IMR-90 (cell line): Measurements from ENCODE around the gene FBLN1. TPM values are rescaled to one million over a fixed set of nuclear protein-coding genes. Genes with fewer than 3 reads are reported as not detected.

Experiments used
- ATAC-seq: fragments of 200-7000 bp; cut with Tn5 transposase; 2 replicates; pipeline ENCODE4 v1.9.1; 2020; ENCODE audit warnings: low read depth, mild to moderate bottlenecking, moderate library complexity
- BruUV-seq: library from RNA; stranded (reverse); fragments of 400-500 nt; replicated peaks from 2 replicates; lab custom pipeline; 2021; lab: Mats Ljungman, UMichigan
- CTCF ChIA-PET: fragments of 300-600 bp; formaldehyde crosslinking; extraction: SDS; loops from one replicate; lab custom pipeline; 2021; ENCODE audit warnings: antibody characterized with exemption; lab: Yijun Ruan, JAX
- POLR2A ChIA-PET: fragments of 300-600 bp; sonication (Branson Sonifier 250); formaldehyde crosslinking; loops from one replicate; lab custom pipeline; 2022; ENCODE audit warnings: antibody characterized with exemption; ENCODE audit not compliant: unreplicated experiment; lab: Charles Lee
- DNase-seq: peaks from one replicate; pipeline ENCODE4 v3.0.0; 2013
- H2AFZ ChIP-seq: replicated peaks from 2 replicates; pipeline ENCODE3; 2013; ENCODE audit warnings: low read length, mild to moderate bottlenecking; ENCODE audit not compliant: poor library complexity
- H2AK5ac ChIP-seq: 2 replicates; pipeline ENCODE4 v1.6.1; 2013; ENCODE audit warnings: low read depth, low read length, inconsistent platforms
- H2AK9ac ChIP-seq: replicated peaks from 2 replicates; pipeline ENCODE3; 2013; ENCODE audit warnings: mild to moderate bottlenecking, low read depth, low read length, moderate library complexity; ENCODE audit not compliant: poor library complexity
- H2BK120ac ChIP-seq: 2 replicates; pipeline ENCODE4 v1.6.1; 2013; ENCODE audit warnings: low read depth, low read length, inconsistent platforms
- H2BK15ac ChIP-seq: 3 replicates; pipeline ENCODE4 v1.6.1; 2013; ENCODE audit warnings: low read depth, low read length, inconsistent platforms
- H2BK20ac ChIP-seq: 2 replicates; pipeline ENCODE4 v1.6.1; 2013; ENCODE audit warnings: low read depth, mild to moderate bottlenecking, inconsistent platforms, low read length, moderate library complexity
- H2BK5ac ChIP-seq: 2 replicates; pipeline ENCODE4 v1.6.1; 2013; ENCODE audit warnings: mild to moderate bottlenecking, low read depth, low read length, inconsistent platforms; ENCODE audit not compliant: poor library complexity, severe bottlenecking
- H3K14ac ChIP-seq: replicated peaks from 2 replicates; pipeline ENCODE4 v1.6.1; 2013; ENCODE audit warnings: low read depth, low read length, inconsistent platforms
- H3K18ac ChIP-seq: 2 replicates; pipeline ENCODE4 v1.6.1; 2013; ENCODE audit warnings: low read depth, low read length, control low read depth
- H3K23ac ChIP-seq: 2 replicates; pipeline ENCODE4 v1.6.1; 2013; ENCODE audit warnings: low read depth, low read length, inconsistent platforms
- H3K27ac ChIP-seq: 2 replicates; pipeline ENCODE4 v1.5.1; 2013; ENCODE audit warnings: mild to moderate bottlenecking, control low read depth, low read length; ENCODE audit not compliant: insufficient read depth
- H3K27me3 ChIP-seq: 2 replicates; pipeline ENCODE4 v1.6.1; 2013; ENCODE audit warnings: low read length; ENCODE audit not compliant: control insufficient read depth, insufficient read depth
- H3K36me3 ChIP-seq: 2 replicates; pipeline ENCODE4 v1.6.1; 2013; ENCODE audit warnings: low read length, mixed read lengths; ENCODE audit not compliant: control insufficient read depth, insufficient read depth
- H3K4ac ChIP-seq: 2 replicates; pipeline ENCODE4 v1.6.1; 2013; ENCODE audit warnings: low read depth, low read length, inconsistent platforms
- H3K4me1 ChIP-seq: 2 replicates; pipeline ENCODE4 v1.6.1; 2013; ENCODE audit warnings: low read length, mixed read lengths; ENCODE audit not compliant: control insufficient read depth, insufficient read depth
- H3K4me2 ChIP-seq: 2 replicates; pipeline ENCODE4 v1.6.1; 2013; ENCODE audit warnings: low read depth, mild to moderate bottlenecking, control low read depth, low read length, moderate library complexity
- H3K4me3 ChIP-seq: 2 replicates; pipeline ENCODE4 v1.5.1; 2013; ENCODE audit warnings: low read depth, mild to moderate bottlenecking, control low read depth, low read length, moderate library complexity; ENCODE audit not compliant: insufficient read depth
- H3K56ac ChIP-seq: 2 replicates; pipeline ENCODE4 v1.6.1; 2013; ENCODE audit warnings: low read length, inconsistent platforms; ENCODE audit not compliant: insufficient read depth; ENCODE audit errors: extremely low read depth
- H3K79me1 ChIP-seq, 2 experiments: 2 replicates each; pipeline ENCODE4 v1.6.1; 2013; ENCODE audit warnings: low read length in 2 of 2, inconsistent platforms in 1 of 2, low read depth in 1 of 2
- H3K9ac ChIP-seq: 2 replicates; pipeline ENCODE4 v1.6.1; 2013; ENCODE audit warnings: low read depth, low read length, control low read depth
- H3K9me1 ChIP-seq: 2 replicates; pipeline ENCODE4 v1.6.1; 2013; ENCODE audit warnings: low read length, inconsistent platforms; ENCODE audit not compliant: insufficient read depth
- H3K9me3 ChIP-seq: 2 replicates; pipeline ENCODE4 v1.6.1; 2013; ENCODE audit warnings: low read length; ENCODE audit not compliant: control insufficient read depth, insufficient read depth
- H4K20me1 ChIP-seq: 2 replicates; pipeline ENCODE4 v1.6.1; 2013; ENCODE audit warnings: low read length, inconsistent platforms; ENCODE audit not compliant: insufficient read depth
- H4K5ac ChIP-seq: 2 replicates; pipeline ENCODE4 v1.6.1; 2013; ENCODE audit warnings: mild to moderate bottlenecking, low read depth, low read length, control low read depth
- H4K8ac ChIP-seq, 2 experiments: 2 replicates each; pipeline ENCODE4 v1.6.1; 2013; ENCODE audit warnings: low read depth in 2 of 2, low read length in 2 of 2, control low read depth in 1 of 2, inconsistent platforms in 1 of 2
- H4K91ac ChIP-seq: 2 replicates; pipeline ENCODE4 v1.6.1; 2013; ENCODE audit warnings: low read depth, low read length, inconsistent platforms; ENCODE audit not compliant: insufficient read depth
- BHLHE40 ChIP-seq: fragments of 150-350 bp; IDR thresholded peaks from 2 replicates; pipeline ENCODE4 v1.6.1; 2016; ENCODE audit warnings: mild to moderate bottlenecking, low read depth, low read length
- CEBPB ChIP-seq: IDR thresholded peaks from 2 replicates; pipeline ENCODE4 v1.6.1; 2012; ENCODE audit warnings: low read depth, low read length, improper control_type of control experiment
- CHD1 ChIP-seq: IDR thresholded peaks from 2 replicates; pipeline ENCODE4 v1.6.1; 2012; ENCODE audit warnings: low read depth, low read length, improper control_type of control experiment
- FOS ChIP-seq: fragments of 150-350 bp; IDR thresholded peaks from 2 replicates; pipeline ENCODE4 v1.6.1; 2016; ENCODE audit warnings: low read depth, low read length
- MAFK ChIP-seq: IDR thresholded peaks from 2 replicates; pipeline ENCODE4 v1.6.1; 2012; ENCODE audit warnings: low read depth, low read length, improper control_type of control experiment
- MAZ ChIP-seq: IDR thresholded peaks from 2 replicates; pipeline ENCODE4 v1.6.1; 2012; ENCODE audit warnings: low read depth, mild to moderate bottlenecking, low read length, improper control_type of control experiment, moderate library complexity, borderline replicate concordance
- MXI1 ChIP-seq: IDR thresholded peaks from 2 replicates; pipeline ENCODE4 v1.6.1; 2012; ENCODE audit warnings: low read depth, mild to moderate bottlenecking, low read length, moderate library complexity, borderline replicate concordance
- NFE2L2 ChIP-seq: fragments of 150-350 bp; IDR thresholded peaks from 2 replicates; pipeline ENCODE4 v1.6.1; 2016; ENCODE audit warnings: low read depth, mild to moderate bottlenecking, low read length
- POLR2A ChIP-seq: IDR thresholded peaks from 2 replicates; pipeline ENCODE4 v1.6.1; 2012; ENCODE audit warnings: mild to moderate bottlenecking, low read depth, low read length
- RAD21 ChIP-seq: IDR thresholded peaks from 2 replicates; pipeline ENCODE4 v1.6.1; 2012; ENCODE audit warnings: low read length, improper control_type of control experiment
- RCOR1 ChIP-seq: IDR thresholded peaks from 2 replicates; pipeline ENCODE4 v1.6.1; 2012; ENCODE audit warnings: mild to moderate bottlenecking, low read length, improper control_type of control experiment; ENCODE audit not compliant: insufficient replicate concordance
- RFX5 ChIP-seq: IDR thresholded peaks from 2 replicates; pipeline ENCODE4 v1.8.0; 2012; ENCODE audit warnings: low read depth, mild to moderate bottlenecking, low read length, moderate library complexity
- SMC3 ChIP-seq: fragments of 150-350 bp; IDR thresholded peaks from 2 replicates; pipeline ENCODE4 v1.6.1; 2016; ENCODE audit warnings: low read depth, mild to moderate bottlenecking, antibody characterized with exemption, low read length, moderate library complexity
- whole genome bisulfite sequencing, 2 experiments: methylation state at CpG; one replicate each; pipeline versions ENCODE4 v1.1.5 to v1.1.7; 2013; ENCODE audit warnings: missing lambda C conversion rate in 2 of 2; ENCODE audit not compliant: insufficient read length in 1 of 2; ENCODE audit errors: extremely low coverage in 2 of 2; 5-methylcytosine and 5-hydroxymethylcytosine counted together
- dilution Hi-C: fragments of 300-500 bp; cut with HindIII; formaldehyde crosslinking; loops from one replicate; pipeline ENCODE4 v1.14.3; 2018; ENCODE audit warnings: low sequenced_read_pairs; ENCODE audit not compliant: unreplicated experiment
- in situ Hi-C: fragments of 300-500 bp; cut with MboI; formaldehyde crosslinking; loops from 3 replicates; pipeline ENCODE4 v1.14.3; 2019; ENCODE audit warnings: low sequenced_read_pairs, inconsistent platforms, mixed read lengths
- intact Hi-C: fragments of 100-400 bp; cut with micrococcal nuclease; formaldehyde crosslinking; loops from 2 replicates; pipeline ENCODE4 v1.10.0; 2022
- polyA plus RNA-seq, 3 experiments: library from polyadenylated mRNA; depleted of rRNA; stranded (reverse); fragments of >200 nt; gene quantifications; 2 replicates each; pipeline ENCODE4 v1.2.3, GENCODE V29; 2012; ENCODE audit warnings: low replicate concordance in 1 of 3
- total RNA-seq: library from RNA; depleted of rRNA; stranded (reverse); fragments of >200 nt; gene quantifications from 2 replicates; pipeline ENCODE4 v1.2.3, GENCODE V29; 2012
- TF ChIP-seq, protein P1 (sequence below): fragments of 150-350 bp; IDR thresholded peaks from 2 replicates; pipeline ENCODE4 v1.6.1; 2017; ENCODE audit warnings: mild to moderate bottlenecking, antibody characterized with exemption, low read length, low read depth
- TF ChIP-seq, protein P2 (sequence below): fragments of 150-350 bp; IDR thresholded peaks from 2 replicates; pipeline ENCODE4 v1.6.1; 2016; ENCODE audit warnings: low read depth, mild to moderate bottlenecking, low read length, moderate library complexity, borderline replicate concordance
- TF ChIP-seq, protein P3 (sequence below): conservative IDR thresholded peaks from 2 replicates; pipeline ENCODE4 v1.5.1; 2012; ENCODE audit warnings: mild to moderate bottlenecking, low read depth, low read length, improper control_type of control experiment

The FBLN1 gene
- total and polyA plus RNA-seq, 2 of the 4 experiments (the other 2 are of a cell fraction), result 11.3 to 87.9 TPM

DNA sequence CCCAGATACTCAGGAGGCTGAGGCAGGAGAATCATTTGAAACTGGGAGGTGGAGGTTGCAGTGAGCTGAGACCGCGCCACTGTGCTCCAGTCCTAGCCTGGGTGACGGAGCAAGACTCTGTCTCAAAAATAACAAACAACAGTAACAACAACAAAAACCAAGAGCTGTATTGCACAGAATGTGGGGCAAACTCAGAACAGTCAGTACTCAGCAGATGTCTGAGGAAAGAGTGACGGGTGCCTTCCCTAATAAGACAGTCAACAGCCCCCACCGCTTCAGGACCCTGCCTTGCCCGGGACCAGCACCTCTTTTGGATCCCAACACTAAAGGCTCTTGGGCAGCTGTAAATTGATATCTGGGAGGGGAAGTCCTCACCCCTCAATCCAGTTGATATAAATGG, 48.9 kb upstream of the FBLN1 start:
- Histone ChIP-seq H2BK20ac (peak overlapping the region; percentile 95), H2BK15ac (peak overlapping the region; percentile 83; the same call in 1 of the 3 replicates), H3K23ac (no peak overlapping the region), H3K79me1 (no peaks in the 10 kb centered on the region), H3K27ac (no peak overlapping the region; the same call in 1 of the 2 replicates), H3K4ac (peak overlapping the region; percentile 85), H3K9me1 (peaks cover 34% of the 10 kb centered on the region), H2AK9ac (peak overlapping the region; percentile 56), H4K20me1 (no peaks in the 10 kb centered on the region), H4K91ac (peak overlapping the region; percentile 56), H3K9me3 (no peaks in the 10 kb centered on the region), H2BK5ac (no peak overlapping the region), H3K14ac (peak overlapping the region; percentile 37), H3K4me1 (peaks cover 35% of the 10 kb centered on the region), H3K56ac (no peak overlapping the region), H3K9ac (no peak overlapping the region), H2BK120ac (peak overlapping the region; percentile 94), H3K4me3 (no peak overlapping the region), H2AK5ac (peak overlapping the region; percentile 74; the same call in 1 of the 2 replicates), H4K5ac (peak overlapping the region; percentile 57; the same call in 1 of the 2 replicates), H2AFZ (no peak overlapping the region), H3K36me3 (no peaks in the 10 kb centered on the region), H3K27me3 (no peaks in the 10 kb centered on the region), H3K4me2 (no peak overlapping the region), H3K18ac (peak overlapping the region; percentile 30; the same call in 1 of the 2 replicates), H4K8ac (peak overlapping the region in 1 of 2 experiments; percentile 38; a peak in 1 of 4 replicates)
- ChIA-PET POLR2A (no interaction called here), CTCF (no interaction called here)
- no peak for DNase-seq
- no peak for TF ChIP-seq RCOR1
- no peak for TF ChIP-seq FOS
- no peak for TF ChIP-seq CHD1
- TF ChIP-seq MAFK, result no peak
- TF ChIP-seq RAD21, result no peak
- TF ChIP-seq MXI1, result no peak
- TF ChIP-seq, protein P1, sequence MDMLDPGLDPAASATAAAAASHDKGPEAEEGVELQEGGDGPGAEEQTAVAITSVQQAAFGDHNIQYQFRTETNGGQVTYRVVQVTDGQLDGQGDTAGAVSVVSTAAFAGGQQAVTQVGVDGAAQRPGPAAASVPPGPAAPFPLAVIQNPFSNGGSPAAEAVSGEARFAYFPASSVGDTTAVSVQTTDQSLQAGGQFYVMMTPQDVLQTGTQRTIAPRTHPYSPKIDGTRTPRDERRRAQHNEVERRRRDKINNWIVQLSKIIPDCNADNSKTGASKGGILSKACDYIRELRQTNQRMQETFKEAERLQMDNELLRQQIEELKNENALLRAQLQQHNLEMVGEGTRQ, result no peak
- no peak for TF ChIP-seq BHLHE40
- no peak for TF ChIP-seq MAZ
- TF ChIP-seq POLR2A, result no peak
- TF ChIP-seq, protein P2, sequence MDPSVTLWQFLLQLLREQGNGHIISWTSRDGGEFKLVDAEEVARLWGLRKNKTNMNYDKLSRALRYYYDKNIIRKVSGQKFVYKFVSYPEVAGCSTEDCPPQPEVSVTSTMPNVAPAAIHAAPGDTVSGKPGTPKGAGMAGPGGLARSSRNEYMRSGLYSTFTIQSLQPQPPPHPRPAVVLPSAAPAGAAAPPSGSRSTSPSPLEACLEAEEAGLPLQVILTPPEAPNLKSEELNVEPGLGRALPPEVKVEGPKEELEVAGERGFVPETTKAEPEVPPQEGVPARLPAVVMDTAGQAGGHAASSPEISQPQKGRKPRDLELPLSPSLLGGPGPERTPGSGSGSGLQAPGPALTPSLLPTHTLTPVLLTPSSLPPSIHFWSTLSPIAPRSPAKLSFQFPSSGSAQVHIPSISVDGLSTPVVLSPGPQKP, result no peak
- no peak for TF ChIP-seq SMC3
- no peak for TF ChIP-seq RFX5
- TF ChIP-seq NFE2L2, result no peak
- TF ChIP-seq, protein P3, sequence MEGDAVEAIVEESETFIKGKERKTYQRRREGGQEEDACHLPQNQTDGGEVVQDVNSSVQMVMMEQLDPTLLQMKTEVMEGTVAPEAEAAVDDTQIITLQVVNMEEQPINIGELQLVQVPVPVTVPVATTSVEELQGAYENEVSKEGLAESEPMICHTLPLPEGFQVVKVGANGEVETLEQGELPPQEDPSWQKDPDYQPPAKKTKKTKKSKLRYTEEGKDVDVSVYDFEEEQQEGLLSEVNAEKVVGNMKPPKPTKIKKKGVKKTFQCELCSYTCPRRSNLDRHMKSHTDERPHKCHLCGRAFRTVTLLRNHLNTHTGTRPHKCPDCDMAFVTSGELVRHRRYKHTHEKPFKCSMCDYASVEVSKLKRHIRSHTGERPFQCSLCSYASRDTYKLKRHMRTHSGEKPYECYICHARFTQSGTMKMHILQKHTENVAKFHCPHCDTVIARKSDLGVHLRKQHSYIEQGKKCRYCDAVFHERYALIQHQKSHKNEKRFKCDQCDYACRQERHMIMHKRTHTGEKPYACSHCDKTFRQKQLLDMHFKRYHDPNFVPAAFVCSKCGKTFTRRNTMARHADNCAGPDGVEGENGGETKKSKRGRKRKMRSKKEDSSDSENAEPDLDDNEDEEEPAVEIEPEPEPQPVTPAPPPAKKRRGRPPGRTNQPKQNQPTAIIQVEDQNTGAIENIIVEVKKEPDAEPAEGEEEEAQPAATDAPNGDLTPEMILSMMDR, result no peak
- no peak for TF ChIP-seq CEBPB
- in situ Hi-C loops, result loop anchor here (5.0 kb wide), 2 partner anchors 54 to 99 kb away; no protein-coding TSS in a partner anchor
- BruUV-seq, result no TSS peak
- dilution Hi-C loops, result no loop called here
- intact Hi-C loops, result no loop called here
- WGBS, 2 experiments, result no CpG with 5 or more reads among the region's 6 CpGs
- no peak for ATAC-seq
